ENCODE results near the gene CUL5. TPM values are rescaled to one million over a fixed set of nuclear protein-coding genes. Genes with fewer than 3 reads are reported as not detected.
A peak's percentile ranks its signal among the peaks of the same experiment; 100 is the strongest.

The CUL5 gene
- total RNA-seq, 2 donors from 2014 or later, result 37.8 to 59.9 TPM

DNA sequence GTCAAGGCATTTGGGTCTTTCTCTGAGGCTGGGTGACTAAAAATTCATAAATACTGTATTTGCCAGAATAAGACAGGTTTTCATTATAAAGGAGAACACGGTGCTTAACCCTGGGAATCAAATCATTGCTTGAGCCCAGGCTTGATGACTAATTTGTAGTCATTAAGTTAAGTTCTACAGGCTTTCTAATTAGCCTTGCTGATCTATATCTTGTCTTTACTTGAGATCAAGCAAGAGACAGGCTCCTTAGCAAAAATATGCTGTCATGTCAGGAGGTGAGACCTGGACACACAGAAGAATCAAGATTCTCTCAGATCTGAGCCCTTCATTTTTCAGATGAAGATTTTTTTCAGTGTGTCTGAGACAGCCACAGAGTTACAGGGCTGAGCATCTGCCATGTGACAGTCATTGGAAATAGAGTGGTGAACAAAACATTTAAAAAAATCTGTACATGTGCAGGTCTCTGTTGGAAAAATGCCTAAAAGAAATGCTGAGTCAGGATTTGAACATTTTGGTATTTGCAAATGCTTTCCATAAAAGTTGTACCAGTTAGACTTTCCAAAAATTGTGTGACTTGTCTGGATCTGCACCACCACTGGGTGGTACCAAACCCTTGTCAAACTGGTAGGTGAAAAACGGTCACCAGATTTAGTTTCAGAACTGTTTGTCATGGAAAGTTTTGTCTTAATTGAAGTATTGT lies 127.3 kb downstream of the CUL5 start:
- no peak overlapping the region for H3K27ac Mint-ChIP-seq
- ATAC-seq (no peak), DNase-seq (no peak)

DNA sequence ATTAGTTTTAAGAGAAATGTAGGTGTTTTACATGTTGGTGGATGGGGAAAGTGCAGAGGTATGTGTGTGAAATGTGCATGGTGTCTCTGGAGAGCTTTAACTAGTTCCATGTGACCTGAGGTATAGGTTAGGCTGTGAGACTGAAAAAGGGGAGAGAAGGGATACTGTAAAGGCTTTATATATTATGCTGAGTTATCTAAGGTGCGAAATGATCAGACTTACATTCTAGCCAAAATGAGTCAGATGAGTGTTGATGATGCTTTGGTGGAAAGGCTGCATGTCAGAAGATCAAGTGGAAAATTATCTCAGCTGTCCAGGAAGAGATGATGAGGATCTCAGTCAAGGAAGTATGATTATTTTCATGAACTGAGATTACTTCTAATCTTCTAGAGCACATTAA lies 128.5 kb downstream of the CUL5 start:
- ATAC-seq (no peak), DNase-seq (no peak)
- H3K9me3 ChIP-seq (ENCODE audit: control insufficient read depth, low read length, poor library complexity, severe bottlenecking), result no peaks in the 10 kb centered on the region
- Mint-ChIP-seq H3K4me3 (no peak overlapping the region), H3K36me3 (ENCODE audit: low read depth) (peaks cover 9% of the 10 kb centered on the region), H3K27me3 (no peaks in the 10 kb centered on the region), H3K4me1 (peaks cover 8% of the 10 kb centered on the region), H3K27ac (peak overlapping the region; percentile 68)

More for the DNA sequence above, 127.3 kb downstream of the CUL5 start:
- Mint-ChIP-seq H3K36me3 (ENCODE audit: low read depth) (peaks cover 9% of the 10 kb centered on the region), H3K27me3 (no peaks in the 10 kb centered on the region), H3K4me3 (no peak overlapping the region), H3K4me1 (peaks cover 8% of the 10 kb centered on the region)
- H3K9me3 ChIP-seq (ENCODE audit: control insufficient read depth, low read length, poor library complexity, severe bottlenecking), result no peaks in the 10 kb centered on the region

DNA sequence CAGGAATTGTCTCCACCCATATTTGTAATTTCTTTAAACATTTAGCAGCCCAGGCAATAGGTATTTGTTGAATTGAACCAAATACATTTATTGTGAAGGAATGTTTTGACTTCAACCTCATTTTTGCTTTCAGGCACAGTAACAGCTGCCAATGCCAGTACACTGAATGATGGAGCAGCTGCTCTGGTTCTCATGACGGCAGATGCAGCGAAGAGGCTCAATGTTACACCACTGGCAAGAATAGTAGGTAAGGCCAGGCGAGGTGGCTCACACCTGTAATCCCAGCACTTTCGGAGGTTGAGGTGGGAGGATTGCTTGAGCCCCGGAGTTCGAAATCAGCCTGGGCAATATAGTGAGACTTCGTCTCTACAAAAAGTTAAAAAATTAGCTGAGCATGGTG lies 133.6 kb downstream of the CUL5 start:
- Mint-ChIP-seq H3K27ac (no peak overlapping the region), H3K4me1 (peaks cover 12% of the 10 kb centered on the region), H3K36me3 (ENCODE audit: low read depth) (peaks cover 13% of the 10 kb centered on the region), H3K27me3 (no peaks in the 10 kb centered on the region), H3K4me3 (no peak overlapping the region)
- H3K9me3 ChIP-seq (ENCODE audit: control insufficient read depth, low read length, poor library complexity, severe bottlenecking), result no peaks in the 10 kb centered on the region
- no peak for ATAC-seq
- DNase-seq, result no peak

DNA sequence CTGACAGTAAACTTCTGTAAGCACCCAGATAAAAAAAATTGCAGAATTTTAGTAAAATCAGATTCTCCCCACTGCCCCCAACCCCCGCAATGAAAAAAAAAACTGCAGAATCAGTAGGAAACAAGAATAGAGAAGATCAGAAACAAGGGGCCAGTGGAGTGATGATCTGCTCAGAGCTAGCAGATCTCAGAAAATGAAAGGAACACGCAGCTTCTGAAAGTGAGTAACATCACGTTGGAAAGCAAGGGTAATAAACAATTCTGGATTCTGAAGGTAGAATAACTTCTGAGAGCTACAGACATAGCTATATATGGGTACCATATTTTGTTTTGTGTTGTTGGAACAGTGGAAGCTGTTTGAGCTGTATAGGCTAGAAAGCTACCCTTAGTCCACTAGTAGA lies 135.9 kb downstream of the CUL5 start:
- peaks cover 18% of the 10 kb centered on the region for H3K36me3 Mint-ChIP-seq (ENCODE audit: low read depth)
- H3K27me3 Mint-ChIP-seq, result no peaks in the 10 kb centered on the region
- ATAC-seq (no peak), DNase-seq (no peak)
- H3K27ac Mint-ChIP-seq, result peak overlapping the region; percentile 88
- no peaks in the 10 kb centered on the region for H3K9me3 ChIP-seq (ENCODE audit: control insufficient read depth, low read length, poor library complexity, severe bottlenecking)
- H3K4me3 Mint-ChIP-seq, result no peak overlapping the region
- H3K4me1 Mint-ChIP-seq, result peaks cover 14% of the 10 kb centered on the region

DNA sequence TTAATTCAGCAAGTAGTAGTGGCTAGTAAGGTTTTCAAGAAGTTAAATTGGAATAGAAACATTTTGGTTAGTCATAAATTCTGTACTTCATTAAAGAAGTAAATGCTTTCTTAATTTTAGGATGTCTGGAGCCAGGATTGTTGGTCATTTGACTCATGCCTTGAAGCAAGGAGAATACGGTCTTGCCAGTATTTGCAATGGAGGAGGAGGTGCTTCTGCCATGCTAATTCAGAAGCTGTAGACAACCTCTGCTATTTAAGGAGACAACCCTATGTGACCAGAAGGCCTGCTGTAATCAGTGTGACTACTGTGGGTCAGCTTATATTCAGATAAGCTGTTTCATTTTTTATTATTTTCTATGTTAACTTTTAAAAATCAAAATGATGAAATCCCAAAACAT lies 138.5 kb downstream of the CUL5 start:
- peak overlapping the region; percentile 29 for H3K27ac Mint-ChIP-seq
- H3K27me3 Mint-ChIP-seq, result no peaks in the 10 kb centered on the region
- no peak for DNase-seq
- peaks cover 15% of the 10 kb centered on the region for H3K36me3 Mint-ChIP-seq (ENCODE audit: low read depth)
- H3K4me1 Mint-ChIP-seq, result peaks cover 11% of the 10 kb centered on the region
- no peaks in the 10 kb centered on the region for H3K9me3 ChIP-seq (ENCODE audit: control insufficient read depth, low read length, poor library complexity, severe bottlenecking)
- H3K4me3 Mint-ChIP-seq, result no peak overlapping the region
- ATAC-seq, result no peak

DNA sequence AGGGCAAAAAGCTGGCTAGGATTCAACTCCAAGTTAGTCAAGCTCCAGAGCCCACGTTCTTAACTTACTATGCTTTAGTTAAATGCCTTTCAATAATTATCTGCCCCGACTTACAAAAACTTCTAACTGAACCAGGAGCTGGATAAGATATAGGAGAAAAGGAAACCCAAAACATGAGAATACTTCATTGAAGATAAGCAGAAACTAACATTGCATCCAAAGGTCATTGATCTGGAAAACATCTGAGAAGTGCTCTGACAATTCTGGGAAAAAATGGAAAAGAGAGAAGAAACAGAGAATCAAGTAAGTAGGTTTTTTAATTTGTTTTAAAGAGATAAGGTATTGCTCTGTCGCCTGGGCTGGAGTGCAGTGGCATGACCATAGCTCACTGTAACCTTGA lies 139.9 kb downstream of the CUL5 start:
- no peaks in the 10 kb centered on the region for H3K9me3 ChIP-seq (ENCODE audit: control insufficient read depth, low read length, poor library complexity, severe bottlenecking)
- Mint-ChIP-seq H3K4me3 (no peak overlapping the region), H3K27ac (no peak overlapping the region), H3K36me3 (ENCODE audit: low read depth) (peaks cover 15% of the 10 kb centered on the region), H3K27me3 (no peaks in the 10 kb centered on the region), H3K4me1 (peaks cover 11% of the 10 kb centered on the region)
- ATAC-seq (no peak), DNase-seq (no peak)

DNA sequence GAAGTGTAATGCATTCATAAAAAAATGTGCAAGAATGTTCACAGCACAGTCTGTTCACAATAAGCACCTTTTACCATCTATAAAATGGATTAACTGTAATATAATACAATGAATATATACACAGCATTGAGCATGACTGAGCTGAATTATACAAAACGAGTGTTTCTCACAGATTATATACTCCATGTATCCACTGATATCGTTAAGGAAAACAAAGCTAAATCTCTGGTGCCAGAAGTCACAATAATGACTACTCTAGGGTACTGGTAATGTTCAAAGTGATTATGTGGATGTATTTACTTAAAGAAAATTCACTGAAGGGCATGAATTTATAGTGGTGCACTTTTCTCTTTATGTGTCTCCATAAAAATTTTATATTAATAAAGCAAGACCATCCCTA lies 145.9 kb downstream of the CUL5 start:
- ATAC-seq (no peak), DNase-seq (no peak)
- H3K9me3 ChIP-seq (ENCODE audit: control insufficient read depth, low read length, poor library complexity, severe bottlenecking), result no peaks in the 10 kb centered on the region
- no peak overlapping the region for H3K27ac Mint-ChIP-seq
- no peak overlapping the region for H3K4me3 Mint-ChIP-seq
- no peaks in the 10 kb centered on the region for H3K4me1 Mint-ChIP-seq
- H3K27me3 Mint-ChIP-seq, result no peaks in the 10 kb centered on the region
- peaks cover 5% of the 10 kb centered on the region for H3K36me3 Mint-ChIP-seq (ENCODE audit: low read depth)

Other genes with a start within 250 kb of the CUL5 start
- 1 to 10 TPM; 7.3 to 9.1 TPM for gene SLC35F2, start 150.1 kb upstream of the CUL5 start, total RNA-seq
- gene RAB39A, start 80.5 kb upstream of the CUL5 start, total RNA-seq, result under 1 TPM in 1 of 2 donors, not detected in 1; 0.20 TPM
- gene ACAT1, start 112.7 kb downstream of the CUL5 start, total RNA-seq, result 10 to 100 TPM; 19.1 to 21.1 TPM
- gene NPAT, start 213.7 kb downstream of the CUL5 start, total RNA-seq, result 10 to 100 TPM; 23.3 to 31.0 TPM
- gene ATM, start 214.2 kb downstream of the CUL5 start, total RNA-seq, result 100 to 1,000 TPM; 203 to 260 TPM

Data from T-helper 17 cell (primary cell).